Activated effector memory CD4-positive, alpha-beta T cell treated with anti-CD3 and anti-CD28 coated beads, Interleukin-2, amount 50 U/mL, for 16 hours (primary cell): ENCODE results near the gene SLC19A1.

Experiments
- DNase-seq: peaks from one replicate; pipeline ENCODE4 v3.0.0-alpha.2; 2020

SLC19A1 gene

DNA sequence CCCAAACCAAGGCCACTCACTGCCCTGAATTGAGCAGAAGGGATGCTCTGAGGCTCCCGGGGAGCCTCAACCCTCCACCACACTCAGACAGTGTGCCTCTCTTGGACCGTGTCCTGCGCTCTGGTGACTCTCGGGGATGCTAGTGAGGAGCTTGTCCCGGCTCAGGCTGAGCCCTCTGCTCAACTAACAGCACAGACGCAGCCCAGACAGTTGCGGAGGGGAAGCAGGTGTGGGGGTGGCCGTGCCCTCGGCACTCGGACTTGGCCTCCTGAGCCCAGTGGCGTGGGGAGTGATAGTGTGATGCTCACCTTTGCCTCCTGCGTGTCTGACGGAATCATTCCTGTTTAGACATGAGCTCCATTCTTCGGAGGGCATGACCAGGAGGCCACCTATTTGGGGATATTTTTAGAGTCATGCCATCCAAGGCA lies 15.4 kb upstream of the SLC19A1 start:
- DNase-seq: no peak

DNA sequence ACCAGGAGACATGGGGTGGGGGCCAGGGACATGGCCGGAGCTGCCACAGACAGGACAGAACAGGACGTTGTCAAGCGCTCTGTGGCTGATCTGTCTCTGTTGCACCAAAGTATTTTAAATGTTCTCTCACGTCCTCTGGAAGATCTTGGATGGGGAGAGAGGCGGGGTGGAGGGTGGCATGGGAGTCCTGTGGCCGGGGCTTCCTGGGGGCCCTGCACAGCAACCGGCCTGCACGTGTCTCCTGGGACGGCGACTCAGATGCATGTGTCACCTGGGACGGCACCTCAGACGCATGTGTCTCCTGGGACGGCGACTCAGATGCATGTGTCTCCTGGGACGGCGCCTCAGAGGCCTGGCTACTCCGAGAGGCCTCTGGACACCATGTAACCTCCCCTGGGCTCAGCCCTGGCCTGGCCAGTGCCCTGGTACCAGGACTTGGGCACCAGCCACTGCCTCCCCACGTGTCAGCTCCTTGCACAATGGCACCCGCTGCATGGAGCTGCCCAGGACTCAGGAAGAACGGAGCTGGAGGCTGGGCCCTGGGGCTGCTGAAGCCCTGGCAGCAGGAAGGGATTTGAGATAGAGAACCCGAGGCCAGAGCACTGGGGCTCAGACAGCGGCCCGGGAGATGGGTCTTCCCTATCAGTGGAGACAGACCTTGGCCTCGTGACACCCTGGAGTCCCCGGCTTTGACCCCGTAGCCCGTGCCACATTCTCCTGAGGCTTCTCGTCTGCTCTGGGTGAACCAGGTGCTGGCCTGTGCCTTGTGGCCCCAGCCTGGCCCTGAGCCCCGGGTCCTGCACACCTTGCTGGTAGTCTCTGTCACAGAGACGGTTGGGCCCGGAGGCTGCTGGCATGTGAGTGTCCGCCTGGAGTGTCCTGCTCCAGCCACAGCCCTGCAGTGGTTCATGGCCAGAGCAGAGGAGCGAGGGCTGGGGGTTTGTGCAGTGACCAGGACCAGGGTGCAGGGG lies 14.7 kb upstream of the SLC19A1 start:
- DNase-seq: peak; percentile 64

DNA sequence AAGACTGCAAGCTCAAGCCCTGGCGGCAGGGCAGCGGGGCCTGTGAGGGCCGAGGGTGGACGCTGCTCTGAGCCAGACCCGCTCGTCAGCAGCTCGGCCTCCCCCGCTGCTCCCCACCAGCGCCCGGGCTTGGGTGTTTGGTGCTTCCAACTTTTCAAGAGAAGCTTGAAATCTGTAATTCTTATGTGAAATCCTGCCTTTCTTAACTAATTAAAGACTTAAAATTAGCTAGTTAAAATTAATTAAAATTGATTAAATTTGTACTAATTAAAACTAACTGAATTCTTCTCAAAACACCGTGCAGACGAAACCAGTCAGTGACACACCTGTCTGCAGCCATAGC lies 14.0 kb upstream of the SLC19A1 start:
- no peak for DNase-seq

DNA sequence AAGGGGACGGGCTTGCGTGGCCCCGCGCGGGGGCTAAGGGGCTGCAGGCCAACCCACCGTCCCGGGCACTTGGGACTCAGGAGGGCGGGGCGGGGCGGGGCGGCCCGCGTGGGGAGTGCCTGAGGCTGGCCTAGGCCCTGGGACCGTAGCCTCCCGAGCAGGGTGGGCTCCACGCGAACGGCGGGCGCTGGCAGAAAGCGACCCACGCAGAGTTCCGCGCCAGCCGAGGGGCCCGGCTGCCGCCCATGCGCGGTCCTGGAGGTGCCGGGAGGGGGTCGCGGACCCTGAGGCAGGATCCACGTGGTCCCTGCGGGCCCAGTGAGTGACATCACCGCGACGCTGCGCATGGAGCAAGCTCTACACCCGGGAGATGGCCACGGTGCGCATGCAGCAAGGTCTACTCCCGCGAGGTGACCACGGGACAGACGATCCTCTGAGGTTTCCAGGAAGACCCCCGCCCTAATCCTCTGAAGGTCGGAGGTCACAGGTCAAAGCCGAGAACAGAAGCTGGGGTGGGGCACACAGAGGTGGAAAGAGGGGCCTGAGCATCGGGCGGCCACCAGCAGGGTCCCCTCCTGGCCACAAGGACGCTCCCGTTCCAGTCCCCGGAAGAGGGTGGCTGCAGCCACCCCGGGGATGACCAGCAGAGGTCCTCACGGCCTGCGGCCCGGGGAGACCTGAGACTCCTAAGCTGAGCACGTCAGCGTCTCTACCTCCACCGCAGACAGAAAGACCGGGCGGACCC lies 13.5 kb upstream of the SLC19A1 start:
- peak; percentile 80 for DNase-seq

DNA sequence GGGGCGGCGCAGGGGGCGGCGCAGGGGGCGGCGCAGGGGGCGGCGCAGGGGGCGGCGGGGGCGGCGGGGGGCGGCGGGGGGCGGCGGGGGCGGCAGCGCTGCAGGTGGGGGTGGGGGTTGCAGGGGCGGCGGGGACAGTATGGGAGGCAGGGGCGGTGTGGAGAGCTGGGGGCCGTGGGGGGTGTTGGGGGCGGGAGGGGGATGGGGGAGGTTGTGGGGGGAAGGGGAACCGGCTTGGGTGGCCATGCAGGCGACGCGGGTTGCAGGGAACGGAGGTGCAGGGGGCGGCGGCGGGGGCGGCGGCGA lies 13.0 kb upstream of the SLC19A1 start:
- DNase-seq: no peak

DNA sequence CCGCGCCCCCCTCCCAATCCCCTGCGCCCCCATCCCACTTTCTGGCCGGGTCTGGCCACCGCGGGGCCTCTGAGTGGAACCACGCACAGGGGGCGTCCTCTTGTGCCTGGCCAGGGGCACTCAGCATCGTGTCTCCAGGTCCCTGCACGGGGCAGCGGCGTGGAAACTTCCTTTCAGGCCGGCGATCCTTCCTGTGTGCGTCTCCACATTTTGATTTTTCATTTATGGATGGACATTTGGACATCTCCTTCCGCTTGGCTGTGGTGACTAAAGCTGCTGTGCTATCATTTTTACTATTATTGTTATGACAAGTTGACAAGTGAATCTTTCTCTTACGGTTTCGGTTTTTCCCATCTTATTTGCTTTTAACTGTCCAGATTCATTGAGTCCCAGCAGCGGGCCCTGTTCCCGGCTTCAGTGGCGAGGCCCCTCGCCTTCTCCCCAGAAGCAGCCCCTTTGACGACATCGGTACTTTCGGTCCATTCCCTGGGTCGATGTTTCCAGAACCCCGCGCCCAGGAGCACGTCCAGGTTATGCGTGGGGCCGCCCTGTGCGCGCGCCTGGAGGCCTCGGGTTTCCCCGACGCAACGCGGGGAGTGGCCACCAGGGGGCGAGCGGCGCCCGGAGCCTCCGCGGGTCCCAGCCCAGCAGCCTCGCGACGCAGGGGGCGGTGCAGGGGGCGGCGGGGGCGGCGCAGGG lies 12.4 kb upstream of the SLC19A1 start:
- peak; percentile 96 for DNase-seq

DNA sequence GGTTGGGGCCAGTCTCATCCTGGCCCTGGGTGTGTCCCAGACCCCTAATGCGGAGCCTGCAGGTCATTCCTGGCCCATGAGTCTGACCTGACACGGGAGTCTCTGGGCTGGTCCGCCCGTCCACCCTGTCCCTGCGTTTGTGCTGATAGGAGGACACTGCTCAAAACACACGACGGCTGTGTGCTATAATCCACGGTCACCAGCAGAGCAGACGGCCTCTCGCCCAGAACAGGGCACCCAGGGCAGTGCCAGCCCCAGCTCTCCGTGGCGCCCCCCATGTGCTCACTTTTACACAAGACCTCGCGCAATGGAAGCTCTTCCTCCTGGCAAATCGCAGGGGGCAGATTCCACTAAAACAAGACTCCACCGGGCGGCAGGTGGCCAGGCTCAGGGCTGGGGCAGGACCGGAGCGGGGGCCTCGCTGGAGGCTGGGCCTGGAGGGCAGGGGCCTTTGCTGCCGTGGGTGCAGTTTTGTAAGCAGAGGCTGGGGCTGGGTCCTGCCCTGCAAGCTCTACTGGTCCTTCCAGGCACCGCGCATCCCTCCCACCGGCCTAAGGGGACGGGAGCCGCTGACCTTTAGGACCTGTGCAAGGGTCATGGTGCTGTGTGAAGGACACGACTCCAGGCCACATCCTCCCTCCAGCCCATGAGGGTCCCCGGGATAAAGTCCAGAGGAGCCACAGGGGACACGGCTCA lies 10.6 kb upstream of the SLC19A1 start:
- DNase-seq: peak; percentile 60

DNA sequence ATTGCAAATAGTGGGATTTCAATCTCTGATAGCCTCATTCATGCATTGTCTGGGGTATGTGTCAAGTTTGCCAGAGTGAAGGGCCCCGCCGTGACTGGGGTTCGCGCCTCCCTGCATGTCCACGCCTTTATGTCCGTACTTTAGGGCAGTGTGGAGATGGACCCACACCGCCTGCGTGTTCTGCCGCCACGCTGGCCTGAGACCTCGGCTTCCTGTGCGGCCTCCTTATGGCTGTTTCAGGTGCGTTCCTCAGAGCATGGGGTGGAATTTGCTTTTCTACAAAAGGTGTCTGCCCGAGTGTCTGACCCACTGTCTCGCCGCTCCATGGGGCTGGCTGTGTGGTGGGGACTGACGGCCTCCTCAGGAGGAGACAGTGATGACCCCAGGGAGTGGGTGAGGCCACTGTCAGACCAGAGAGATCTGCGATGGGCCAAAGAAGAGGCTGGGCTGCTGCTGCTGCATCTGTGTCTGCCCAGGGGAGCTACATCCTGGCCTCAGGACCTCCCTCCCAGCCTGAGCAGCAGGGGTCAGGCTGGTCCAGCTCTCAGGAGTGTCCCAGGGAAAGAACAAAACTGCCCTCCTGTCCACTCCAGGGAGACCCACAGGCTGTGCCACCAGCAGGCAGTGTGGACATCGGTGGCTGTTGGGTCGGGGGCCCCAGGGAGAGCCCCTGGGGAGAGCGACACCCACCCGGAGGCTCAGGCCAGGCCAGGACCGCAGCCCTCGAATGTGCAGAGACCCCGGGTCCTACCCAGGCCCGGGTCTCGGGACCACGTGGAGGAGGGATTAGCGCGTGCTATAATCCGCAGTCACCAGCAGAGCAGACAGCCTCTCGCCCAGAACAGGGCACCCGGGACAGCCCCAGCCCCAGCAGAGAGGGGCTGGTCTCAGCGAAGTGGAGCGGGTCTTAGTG lies 9.8 kb upstream of the SLC19A1 start:
- DNase-seq: peak; percentile 64

DNA sequence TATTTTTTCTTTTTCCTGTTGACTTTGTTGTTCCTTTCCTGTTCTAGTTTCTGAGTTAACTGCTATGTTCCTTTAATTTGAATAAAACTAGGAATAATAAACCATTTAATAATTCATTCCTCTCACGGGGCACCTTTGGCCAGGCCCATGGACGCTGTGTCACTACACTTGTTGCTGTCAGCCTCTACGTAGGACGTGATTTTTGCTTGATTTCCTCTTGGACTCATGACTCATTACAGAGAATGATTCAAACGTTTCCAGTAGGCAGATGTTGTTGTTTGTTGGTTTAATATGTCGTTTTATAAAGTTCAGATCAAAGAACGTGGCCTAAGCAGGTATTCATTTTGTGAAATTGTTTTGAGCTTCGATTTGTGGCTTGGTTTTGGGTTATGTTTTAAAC lies 9.1 kb upstream of the SLC19A1 start:
- DNase-seq: peak; percentile 77

DNA sequence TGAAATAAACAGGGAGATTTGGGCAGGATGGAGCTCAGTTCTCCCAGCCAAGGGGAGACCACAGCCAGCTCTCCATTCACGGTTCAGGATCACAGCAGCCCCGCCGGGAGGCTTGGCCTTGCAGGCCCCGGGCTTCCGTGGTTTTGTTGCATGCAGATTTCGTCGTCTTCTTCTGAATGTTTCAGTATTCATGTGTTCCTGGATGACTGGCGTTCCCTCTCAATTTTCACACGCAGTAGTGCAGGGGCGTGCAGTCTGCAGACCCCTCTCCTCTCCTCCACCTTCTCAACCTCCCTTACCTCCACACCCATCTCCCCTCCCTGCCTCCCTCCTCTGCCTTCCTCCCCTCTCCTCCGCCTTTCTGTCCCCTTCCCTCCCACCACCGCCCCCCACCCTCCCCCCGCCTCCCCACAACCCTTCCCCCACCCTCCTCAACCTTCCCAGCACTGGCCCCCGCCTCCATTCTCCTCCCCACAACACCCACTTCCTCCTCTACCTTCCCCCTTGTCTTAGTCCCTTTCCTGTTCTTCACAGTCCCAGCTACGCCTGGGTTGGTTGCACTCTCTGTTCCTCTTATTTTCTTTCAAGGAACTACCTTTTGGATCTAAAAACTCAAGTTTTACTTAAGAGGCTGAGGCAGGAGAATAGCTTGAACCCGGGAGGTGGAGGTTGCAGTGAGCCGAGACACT lies 8.4 kb upstream of the SLC19A1 start:
- peak; percentile 70 for DNase-seq

DNA sequence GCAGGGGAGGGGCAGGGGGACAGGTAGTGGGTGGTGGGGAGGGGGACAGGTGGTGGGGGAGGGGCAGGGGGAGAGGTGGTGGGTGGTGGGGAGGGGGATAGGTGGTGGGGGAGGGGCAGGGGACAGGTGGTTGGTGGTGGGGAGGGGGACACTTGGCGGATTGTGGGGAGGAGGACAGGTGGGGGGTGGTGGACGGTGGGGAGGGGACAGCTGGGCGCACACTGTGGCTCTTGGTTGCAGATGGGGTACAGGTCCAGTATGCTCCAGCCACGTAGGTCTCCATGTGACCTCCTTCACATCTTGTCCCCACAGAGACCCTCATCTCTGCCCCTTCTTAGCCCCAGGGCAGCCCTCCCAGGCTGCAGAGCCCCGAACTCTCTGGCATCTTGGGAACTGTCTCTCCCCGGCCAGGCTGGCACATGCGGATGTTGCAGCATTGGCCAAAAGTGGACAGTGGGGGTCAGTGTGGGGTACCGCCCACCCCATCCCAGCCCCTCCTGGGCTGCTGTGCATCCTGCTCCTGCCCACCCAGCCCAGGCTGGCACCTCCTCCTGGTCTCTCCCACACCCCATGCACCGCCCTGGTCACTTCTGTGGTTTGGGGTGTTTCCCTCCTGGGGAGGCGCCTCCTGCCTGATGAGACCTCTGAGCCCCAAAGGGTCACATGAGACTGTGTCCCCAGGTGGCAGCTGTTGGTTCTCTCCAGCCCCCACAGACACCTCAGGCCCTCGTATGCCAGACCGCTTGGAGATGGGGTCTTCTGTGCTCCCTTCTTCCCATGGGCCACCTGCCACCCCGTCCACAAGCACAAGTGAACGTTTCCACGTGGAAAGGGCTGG lies 7.6 kb upstream of the SLC19A1 start:
- peak; percentile 62 for DNase-seq

DNA sequence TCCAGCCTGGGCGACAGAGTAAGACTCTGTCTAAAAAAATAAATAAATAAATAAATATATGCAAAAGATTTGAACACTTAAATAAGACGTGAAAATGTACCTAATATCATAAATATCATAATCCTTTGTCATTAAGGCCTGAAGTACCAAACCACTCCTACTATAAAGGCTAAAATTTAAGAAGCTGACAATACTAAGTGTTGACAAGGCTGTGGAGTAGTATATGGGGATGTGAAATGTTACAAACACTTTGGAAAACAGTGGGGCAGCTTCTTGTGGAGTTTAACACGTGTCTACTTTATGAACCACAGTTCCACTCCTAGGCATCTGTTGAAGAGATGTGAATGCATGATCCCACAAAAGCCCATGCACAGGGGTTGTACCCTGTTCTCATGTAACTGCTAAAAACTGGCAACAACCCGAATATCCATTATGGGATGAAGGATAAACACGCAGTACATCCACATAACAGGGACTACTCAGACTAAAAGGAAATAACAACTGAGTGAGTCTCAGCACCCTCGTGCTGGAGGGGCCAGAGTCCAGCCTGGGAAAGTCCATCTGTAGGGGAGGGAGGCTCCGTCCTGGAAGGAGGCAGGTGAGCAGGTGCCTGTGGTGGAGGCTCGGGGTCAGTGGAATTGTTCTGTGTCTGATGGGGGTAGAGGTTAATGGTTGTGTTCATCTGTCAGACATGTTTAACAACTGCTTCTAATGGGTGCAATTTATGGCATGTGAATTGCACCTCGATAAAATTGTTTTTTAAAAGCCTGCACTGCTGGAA lies 6.7 kb upstream of the SLC19A1 start:
- DNase-seq: peak; percentile 55

DNA sequence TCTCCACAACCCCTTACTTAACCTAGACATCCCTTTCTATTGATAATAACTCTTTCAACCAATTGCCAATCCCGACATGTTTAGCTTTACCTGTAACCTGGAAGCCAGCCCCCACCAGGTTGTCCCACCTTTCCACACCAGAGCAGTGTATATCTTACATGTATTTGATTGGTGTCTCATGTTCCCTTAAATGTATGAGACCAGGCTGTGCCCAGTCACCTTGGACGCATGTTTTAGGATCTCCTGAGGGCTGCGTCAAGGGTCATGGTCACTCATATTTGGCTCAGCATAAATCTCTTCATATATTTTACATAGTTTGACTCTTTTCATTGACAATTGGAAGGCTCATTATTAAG lies 5.3 kb upstream of the SLC19A1 start:
- peak; percentile 30 for DNase-seq

DNA sequence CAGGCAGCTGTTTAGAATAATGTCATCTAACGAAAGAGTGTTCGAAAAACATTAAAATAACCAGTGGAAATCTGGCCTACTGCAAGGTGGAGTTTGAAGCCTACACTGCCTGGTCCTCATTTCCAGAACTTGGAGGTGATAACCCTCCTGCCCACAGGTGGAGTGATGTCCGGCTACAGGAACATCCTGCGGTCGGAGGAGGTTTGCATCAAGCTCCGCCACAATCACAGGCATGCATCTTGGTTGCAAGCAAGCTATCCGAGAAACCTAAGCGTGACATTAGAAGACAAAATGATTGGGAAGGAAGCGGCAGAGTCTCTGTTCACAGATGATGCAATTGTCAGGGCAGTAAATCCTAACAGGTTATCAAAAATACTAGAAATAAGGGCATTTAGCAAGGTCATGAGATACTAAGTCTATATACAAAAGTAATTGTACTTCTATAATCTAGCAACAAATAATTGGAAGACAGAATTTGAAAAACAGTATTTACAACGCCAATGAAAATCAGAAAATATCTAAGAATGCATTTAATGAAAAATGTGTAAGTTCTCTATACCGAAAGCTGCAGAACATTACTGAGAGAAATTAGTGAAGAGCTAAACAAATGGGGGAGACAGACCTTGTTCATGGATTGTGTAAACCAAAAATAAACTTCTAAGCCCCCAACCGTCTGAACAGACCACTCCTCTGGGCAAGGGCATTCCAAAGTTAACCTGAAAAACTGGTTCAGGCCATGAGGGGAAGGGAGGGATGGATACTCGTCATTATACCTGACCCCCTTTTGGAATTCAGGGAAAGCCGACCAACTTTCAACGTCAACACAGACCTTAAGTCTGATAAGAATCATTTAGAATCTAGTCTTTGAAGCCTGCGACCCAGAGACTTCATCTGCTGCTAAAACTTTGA lies 4.7 kb upstream of the SLC19A1 start:
- peak; percentile 13 for DNase-seq

DNA sequence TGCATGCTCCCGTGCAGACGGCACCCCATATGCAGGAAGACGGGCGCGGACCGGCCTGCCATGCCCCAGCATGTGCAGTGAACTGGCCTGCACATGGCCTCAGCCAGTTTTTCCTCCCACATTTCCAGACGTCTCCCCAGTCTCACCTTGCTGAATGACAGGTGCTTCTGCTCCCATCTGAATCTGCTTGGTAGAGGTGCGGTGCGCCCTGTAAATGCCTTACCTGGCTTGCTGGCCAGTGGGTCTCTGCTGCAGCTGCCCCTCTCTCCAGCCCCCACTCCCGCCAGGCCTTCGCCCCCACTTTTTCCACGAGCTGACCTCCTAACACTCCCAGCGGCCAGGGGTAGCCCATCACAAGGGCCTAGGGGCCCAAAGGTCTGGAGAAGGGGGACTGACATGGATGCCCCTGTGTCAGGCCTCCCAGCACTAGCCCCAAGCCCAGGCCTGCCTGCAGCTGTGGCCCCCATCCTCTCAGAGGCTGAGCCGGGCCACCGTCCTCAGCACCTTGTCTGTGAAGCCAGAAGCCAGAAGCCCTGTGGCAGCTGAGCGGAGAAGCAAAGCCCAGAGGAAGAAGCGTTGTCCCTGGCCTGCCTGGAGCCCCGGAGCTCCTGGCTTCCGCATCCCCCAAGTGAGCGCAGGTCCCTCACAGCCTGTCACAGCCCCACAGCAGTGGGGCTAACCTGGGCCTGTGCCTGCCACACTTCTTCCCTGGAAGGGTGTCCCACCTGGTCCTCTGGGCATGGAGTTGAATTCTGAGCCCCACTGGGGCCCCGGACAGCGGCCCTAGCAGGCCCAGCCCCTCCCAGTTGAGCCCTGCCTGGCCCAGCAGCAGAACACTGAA lies 3.7 kb upstream of the SLC19A1 start:
- peak; percentile 58 for DNase-seq

DNA sequence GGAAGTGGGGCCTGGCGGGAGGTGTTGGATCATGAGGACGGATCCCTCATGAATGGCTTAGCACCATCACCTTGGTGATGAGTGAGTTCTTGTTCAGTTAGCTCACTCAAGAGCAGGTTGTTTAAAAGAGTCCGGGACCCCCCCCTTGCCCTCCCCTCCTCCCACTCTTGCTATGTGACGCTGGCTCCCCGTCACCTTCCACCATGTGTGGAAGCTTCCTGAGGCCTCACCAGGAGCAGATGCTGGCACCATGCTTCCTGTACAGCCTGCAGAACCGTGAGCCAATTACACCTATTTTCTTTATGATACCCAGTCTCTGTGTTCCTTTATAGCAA lies 3.0 kb upstream of the SLC19A1 start:
- no peak for DNase-seq

DNA sequence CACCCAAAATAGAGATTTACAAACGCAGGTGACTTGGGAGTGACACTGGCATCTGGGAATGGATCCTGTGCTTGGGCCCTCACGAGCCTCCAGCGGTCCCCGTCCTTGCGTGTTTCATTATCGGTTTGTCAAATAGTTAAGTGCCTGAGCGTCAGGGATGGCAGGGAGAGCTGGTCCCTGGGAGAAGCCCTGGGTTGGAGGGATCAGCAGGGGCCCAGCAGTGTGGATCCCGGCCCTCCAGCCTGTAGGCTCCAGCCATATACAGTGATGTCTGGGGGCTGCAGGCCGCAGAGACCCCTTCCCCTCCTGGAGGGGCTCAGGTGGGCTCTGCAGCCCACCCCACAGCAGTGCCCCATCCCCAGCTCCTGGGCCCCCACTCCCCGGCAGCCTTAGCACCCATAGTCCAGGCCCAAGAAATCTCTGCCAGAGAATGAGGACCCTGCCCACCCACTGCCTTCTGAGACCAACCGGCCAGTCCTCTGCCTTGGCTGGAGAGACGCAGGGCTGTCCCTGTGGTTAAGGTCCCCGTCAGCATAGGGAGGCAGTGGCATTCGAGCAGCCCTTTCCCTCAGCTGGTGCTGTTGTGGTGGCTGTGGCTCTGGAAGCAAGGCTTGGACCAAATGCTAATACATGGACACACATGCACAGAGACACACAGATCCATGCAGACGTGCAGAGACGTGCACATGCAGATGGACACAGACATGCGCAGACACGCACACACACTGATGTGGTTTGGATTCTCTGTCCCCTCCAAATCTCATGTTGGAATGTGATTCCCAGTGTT lies 2.4 kb upstream of the SLC19A1 start:
- no peak for DNase-seq
